GM23248 (cell line): ENCODE results near the gene KRT6B.
"Not testable (repeated sequence)": the region's sequence is repeated elsewhere in the genome, so short reads cannot be mapped to it uniquely, and the experiment has no call there.

Experiments
- EZH2 ChIP-seq: fragments of 200-600 bp; sonication (generic); IDR thresholded peaks from 2 replicates; pipeline ENCODE4 v1.6.1; 2018; ENCODE audit warnings: antibody characterized with exemption, mild to moderate bottlenecking; ENCODE audit not compliant: insufficient read depth, poor library complexity, severe bottlenecking
- EZH2phosphoT487 ChIP-seq: fragments of 200-600 bp; sonication (generic); IDR thresholded peaks from 2 replicates; pipeline ENCODE4 v1.6.1; 2018; ENCODE audit warnings: antibody characterized with exemption, moderate library complexity, mild to moderate bottlenecking, low read depth; ENCODE audit not compliant: insufficient read depth

GRCh38 chr12:52491495-52491894 is 39.5 kb upstream of the KRT6B start:
- not testable (repeated sequence) for TF ChIP-seq EZH2phosphoT487, EZH2
